ENCODE measurements around the gene NRN1L.

DNA sequence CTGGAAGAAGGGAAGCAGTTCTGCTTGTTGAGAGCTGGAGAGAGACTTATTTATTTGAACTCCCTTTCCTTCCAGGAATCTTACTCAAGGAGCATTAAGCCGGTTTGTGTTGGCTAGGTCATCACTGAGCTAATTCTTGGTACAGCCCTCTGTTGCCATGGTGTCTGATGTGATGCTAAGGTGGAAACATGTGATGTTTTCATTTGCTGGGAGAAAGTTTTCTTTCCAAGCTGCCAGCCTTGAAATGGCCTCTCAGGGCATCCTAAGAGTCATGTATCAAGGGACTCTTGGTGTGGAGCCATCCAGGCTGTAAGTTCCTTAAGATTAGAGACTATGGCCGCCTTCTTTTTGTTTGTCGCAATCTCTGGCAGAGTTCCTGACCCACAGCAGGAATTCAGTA, 12.5 kb downstream of the NRN1L start:
- TF ChIP-seq EZH2 (IDR thresholded peaks at IDR 0.05; ENCODE audit: low read length, missing control alignments) = no peak
- TF ChIP-seq CTCF (conservative IDR thresholded peaks at IDR 0.05 in 1 of 2, IDR thresholded peaks at IDR 0.05 in 1 of 2; ENCODE audit: low read depth in 1 of 2, low read length in 2 of 2) = no peak
